ENCODE measurements around the gene TRIM16.
"Not testable (repeated sequence)": the region's sequence is repeated elsewhere in the genome, so short reads cannot be mapped to it uniquely, and the experiment has no call there.

TRIM16 gene

GRCh38 chr17:15658296-15658695, 25.8 kb downstream of the TRIM16 start:
- DNase-seq (ENCODE audit: low read depth in 2 of 2), result no peak

DNA sequence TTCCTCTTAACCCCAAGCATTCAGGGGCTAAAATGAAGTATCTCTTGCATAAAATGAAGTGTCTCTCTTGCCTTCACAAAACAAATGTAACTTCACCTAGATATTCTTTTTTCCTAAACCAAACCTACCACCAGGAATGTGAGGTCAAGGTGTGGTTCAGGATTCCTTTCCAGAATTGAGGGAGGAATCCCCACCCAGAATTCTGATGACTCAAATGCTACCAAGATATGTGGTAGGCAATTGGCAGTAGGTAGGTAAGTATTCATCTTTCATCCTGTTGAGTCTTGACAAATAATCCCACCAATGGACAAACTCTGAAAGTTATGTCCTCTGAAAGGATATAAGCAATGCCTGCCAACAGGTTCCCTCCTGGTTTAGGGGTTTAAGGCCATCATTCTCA, 26.2 kb downstream of the TRIM16 start:
- DNase-seq (ENCODE audit: low read depth in 2 of 2), result no peak

DNA sequence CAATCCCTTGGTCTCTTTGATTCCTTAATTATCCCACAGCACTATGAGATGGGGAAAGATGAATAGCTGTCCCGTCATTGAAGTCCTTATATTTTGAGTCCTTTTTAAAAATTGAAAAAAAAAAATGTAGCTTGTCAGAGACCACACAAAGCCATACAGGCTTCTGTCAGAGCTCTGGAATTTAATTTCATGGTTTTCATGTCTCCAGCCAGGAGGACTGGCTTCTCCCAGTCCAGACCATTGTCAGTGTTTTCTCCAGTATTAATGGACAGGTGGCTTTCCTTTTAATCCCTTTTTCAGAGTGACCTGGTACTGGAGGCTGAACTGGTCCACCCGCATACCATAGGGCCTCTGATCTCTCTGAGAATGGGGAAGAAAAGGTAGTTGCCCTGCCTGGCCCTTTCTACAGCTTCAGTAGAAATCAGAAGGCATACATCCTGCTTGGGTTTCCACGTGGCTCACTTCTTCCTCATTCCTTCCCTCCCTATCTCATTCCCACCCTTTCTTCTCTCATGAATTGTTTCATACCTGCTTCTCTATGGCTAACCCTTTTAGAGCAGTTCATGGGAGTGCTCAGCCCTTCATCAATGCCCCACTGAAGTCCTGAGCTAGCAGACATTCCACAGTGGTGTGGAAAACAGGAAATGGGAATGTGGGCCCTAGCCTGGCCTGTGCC, 29.1 kb downstream of the TRIM16 start:
- DNase-seq (ENCODE audit: low read depth in 2 of 2), result no peak

GRCh38 chr17:15654401-15654800, 29.7 kb downstream of the TRIM16 start:
- not testable (repeated sequence) for DNase-seq (ENCODE audit: low read depth in 2 of 2)

DNA sequence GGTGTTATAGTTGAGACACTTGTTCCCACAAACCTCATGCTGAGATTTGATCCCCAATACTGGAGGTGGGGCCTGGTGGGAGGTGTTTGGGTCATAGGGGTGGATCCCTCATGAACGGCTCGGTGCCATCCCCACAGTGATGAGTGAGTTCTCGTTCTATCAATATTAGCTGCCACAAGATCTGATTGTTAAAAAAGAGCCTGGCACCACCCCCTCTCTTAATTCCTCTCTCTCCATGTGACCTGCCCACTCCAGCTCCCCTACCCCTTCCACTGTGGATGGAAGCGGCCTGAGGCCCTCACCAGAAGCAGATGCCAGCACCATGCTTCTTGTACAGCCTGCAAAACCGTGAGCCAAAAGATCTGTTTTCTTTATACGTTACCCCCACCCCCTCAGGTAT, 31.2 kb downstream of the TRIM16 start:
- no peak for DNase-seq (ENCODE audit: low read depth in 2 of 2)

DNA sequence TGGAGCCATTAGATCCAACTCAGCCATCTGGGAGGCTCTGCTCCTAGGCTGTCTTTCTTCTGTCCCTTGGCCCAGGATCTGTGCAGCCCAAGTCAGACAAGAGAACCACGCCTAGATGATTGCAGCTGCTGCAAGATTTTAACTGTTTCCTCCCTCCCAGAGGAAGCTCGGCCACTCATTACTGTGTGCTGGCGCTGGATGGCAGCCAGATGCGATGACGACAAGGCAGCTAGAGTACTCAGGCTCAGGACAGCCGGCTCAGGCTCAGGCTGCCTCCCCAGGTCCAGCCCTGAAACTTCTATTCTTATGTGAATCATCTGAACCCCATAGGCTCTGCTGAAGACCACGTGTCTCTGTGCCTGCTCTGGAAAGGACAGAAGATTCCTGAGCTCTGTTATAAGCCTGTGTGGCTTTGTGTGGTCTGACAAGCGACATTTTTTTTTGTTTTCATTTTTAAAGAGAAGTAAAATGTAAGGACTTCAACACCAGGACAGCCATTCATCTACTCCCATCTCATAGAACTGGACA, 32.5 kb downstream of the TRIM16 start:
- DNase-seq (ENCODE audit: low read depth in 2 of 2), result no peak

GRCh38 chr17:15650741-15651582, 33.1 kb downstream of the TRIM16 start:
- DNase-seq (ENCODE audit: low read depth in 2 of 2), result no peak

DNA sequence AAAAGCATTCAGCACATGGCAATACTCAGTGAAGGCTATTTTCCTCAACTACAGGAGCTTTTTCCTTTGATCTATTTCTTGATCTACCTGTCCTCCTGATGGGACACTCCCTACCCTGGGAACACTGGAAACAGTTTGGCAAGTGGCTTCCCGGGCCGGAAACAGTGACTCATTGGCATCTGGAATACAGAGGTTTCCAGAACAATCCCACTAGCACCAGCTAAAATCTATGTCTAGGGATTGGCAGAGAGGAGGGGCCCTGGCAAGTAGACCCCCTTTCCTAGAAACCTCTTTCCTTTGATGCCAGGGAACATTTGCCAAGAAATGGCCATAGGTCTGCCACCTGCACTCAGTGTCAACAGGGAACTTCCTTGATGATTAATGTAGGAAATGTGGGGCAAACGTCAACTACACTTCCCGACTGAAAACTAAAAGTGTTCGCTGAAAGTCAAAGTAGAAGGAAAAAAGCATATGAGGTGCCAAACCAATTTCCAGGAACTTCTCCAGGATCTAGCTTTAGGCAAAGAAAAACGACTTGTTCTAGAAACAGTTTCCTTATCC, 34.2 kb downstream of the TRIM16 start:
- no peak for DNase-seq (ENCODE audit: low read depth in 2 of 2)

- no peak for DNase-seq (ENCODE audit: low read depth in 2 of 2)
These were observed 35.7 kb downstream of the TRIM16 start for GRCh38 chr17:15648386-15648785.

GRCh38 chr17:15645942-15646312, 38.2 kb downstream of the TRIM16 start:
- not testable (repeated sequence) for DNase-seq (ENCODE audit: low read depth in 2 of 2)

- DNase-seq (ENCODE audit: low read depth in 2 of 2), result not testable (repeated sequence)
These were observed 38.8 kb downstream of the TRIM16 start for GRCh38 chr17:15645099-15645941.

DNA sequence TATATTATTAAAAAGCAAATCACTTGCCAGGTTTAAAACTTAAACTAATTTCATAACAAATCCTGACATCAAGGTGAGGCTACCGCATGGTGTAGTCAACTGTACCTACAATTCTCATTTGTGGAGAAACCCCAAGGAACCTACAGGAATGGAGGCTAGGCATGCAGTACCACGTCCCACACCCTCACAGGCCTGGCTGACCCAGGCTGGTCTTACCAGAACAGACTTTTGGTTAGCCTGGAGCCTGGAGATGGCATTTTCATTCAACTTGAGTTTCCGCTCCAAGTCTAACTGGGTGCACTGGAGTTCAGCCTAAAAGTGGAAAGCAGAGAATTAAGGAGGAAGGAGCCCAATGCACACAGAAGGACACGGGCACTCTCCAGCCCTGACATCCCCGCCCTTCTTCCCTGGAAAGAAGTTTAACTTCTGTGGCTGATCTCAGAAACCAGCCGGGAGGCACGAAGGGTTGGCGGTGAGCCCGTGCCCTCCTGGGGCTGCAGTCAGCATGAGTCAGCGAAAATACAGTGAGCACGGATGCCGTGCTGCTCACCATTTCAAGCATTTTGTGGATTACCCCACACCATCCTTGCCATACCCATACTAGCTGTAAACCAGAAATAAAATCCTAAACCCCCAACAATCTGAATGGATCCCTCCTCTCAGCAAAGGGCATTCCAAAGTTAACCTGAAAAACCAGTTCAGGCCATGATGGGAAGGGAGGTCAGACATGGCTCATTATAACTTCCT, 41.4 kb downstream of the TRIM16 start:
- not testable (repeated sequence) for DNase-seq (ENCODE audit: low read depth in 2 of 2)

- DNase-seq (ENCODE audit: low read depth in 2 of 2), result not testable (repeated sequence)
These were observed 42.1 kb downstream of the TRIM16 start for GRCh38 chr17:15642014-15642413.

- DNase-seq (ENCODE audit: low read depth in 2 of 2), result not testable (repeated sequence)
These were observed 53.1 kb downstream of the TRIM16 start for GRCh38 chr17:15630930-15631453.

DNA sequence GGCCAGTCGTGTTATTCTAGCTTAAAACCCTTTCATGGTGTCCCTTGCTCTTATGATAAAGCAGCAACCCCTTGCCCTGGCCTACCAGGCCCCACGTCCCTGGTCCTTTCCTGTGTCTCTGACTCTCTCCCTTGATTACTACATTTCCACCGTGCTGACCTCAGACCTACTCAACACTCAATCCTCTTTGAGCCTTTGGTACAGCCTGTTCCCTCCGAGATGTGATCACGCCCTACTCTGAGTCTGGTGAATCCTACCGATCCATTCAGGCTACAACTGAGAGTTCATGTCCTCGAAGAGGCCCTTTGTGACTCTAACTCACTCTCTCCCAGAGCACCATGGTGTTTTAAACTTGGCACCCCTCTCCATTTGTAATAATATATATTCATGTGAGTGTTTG, 54.1 kb downstream of the TRIM16 start:
- DNase-seq (ENCODE audit: low read depth in 2 of 2), result not testable (repeated sequence)

GRCh38 chr17:15623661-15624209, 60.4 kb downstream of the TRIM16 start:
- DNase-seq (ENCODE audit: low read depth in 2 of 2), result not testable (repeated sequence)

DNA sequence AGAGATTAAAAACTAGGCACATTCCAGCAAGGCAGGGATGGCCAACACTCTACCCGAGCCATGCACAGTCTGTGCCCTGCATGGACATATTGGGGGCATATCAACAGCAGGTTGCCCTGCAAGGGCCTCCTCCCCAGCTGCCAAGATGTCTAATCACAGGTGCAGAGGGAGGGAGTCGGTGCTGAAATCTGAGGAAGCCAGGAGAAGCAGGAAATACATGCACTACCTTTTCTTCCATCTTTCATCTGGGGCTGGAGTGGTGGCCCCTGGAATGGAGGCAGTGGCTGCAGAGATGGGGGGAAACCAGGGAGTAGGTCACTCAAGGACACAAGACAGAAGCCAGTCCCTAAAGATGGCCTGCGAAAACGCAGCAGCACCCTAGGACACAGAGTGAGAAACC, 60.9 kb downstream of the TRIM16 start:
- not testable (repeated sequence) for DNase-seq (ENCODE audit: low read depth in 2 of 2)

DNA sequence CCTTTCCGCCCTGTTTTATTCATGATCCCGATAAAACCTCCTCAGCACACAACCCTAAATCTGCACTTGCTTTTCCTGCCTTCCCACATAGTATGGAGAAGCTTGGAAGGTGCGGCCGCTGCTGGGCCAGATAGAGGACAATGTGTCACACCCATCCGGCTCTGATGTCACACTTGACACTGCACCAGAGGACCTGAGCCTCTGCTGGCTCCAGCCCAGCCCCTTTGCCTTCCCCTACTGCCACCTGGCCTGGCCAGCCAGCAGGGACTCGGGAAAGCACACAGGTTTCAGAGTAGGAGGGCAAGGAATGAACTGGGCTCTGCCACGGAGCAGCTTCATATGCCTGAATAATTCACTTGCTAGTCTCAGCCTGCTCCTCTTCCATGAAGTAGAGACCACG, 62.0 kb downstream of the TRIM16 start:
- DNase-seq (ENCODE audit: low read depth in 2 of 2), result not testable (repeated sequence)

DNA sequence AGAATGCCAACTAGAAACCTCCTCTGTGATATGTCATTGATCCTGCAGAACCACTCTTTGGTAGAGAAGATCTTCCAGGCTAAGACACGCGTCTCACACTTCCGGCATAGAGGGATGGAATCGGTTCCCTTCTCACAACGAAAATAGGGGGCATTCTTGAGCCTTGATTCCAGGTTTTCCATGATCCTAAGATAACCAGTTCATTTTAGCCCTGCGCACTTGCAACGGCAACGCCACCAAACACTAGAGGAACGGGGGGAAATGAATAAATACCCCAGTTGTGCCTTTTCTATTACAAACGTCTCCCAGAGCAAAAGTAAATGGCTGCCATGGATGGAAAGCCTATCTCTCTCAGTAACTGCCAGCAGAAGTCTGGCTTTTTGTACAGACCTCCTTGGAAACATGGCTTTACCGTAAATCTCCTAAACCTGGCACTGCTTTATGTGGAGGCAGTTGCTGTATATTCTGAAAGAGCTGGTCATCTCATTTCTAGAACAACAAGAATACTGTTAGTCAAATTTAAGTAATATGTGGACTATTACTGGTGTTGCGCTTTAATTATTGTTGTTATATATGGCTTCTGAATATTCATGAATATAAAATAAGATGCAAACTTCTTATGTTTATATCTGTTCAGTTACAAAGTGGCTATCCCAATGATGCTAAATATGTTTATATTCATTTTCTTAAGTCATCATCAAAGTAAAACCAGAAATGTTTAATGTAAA, 64.6 kb downstream of the TRIM16 start, which contains the start of gene FBXW10B:
Gene FBXW10B, minus strand, starts transcription at position 374 of the 728 bp plus-strand sequence. Its CDS starts 192 bp downstream, at position 182.
- DNase-seq (ENCODE audit: low read depth in 2 of 2), result not testable (repeated sequence)

Data from activated CD8-positive, alpha-beta memory T cell treated with anti-CD3 and anti-CD28 coated beads for 4 hours (primary cell).